Adipocyte (in vitro differentiated cells): Measurements from ENCODE around the gene TMEM134.

Source experiments
- DNase-seq: peaks from one replicate; pipeline ENCODE4 v3.0.0-alpha.2; 2015; ENCODE audit warnings: low read depth
- H3K27me3 ChIP-seq: replicated peaks from 2 replicates; pipeline ENCODE4 v1.7.0; 2013; ENCODE audit warnings: mild to moderate bottlenecking, low read length, moderate library complexity; ENCODE audit not compliant: control insufficient read depth, insufficient read depth
- H3K36me3 ChIP-seq: 2 replicates; pipeline ENCODE4 v1.7.0; 2013; ENCODE audit warnings: low read length, mild to moderate bottlenecking, moderate library complexity; ENCODE audit not compliant: control insufficient read depth, insufficient read depth, severe bottlenecking
- H3K4me1 ChIP-seq: 2 replicates; pipeline ENCODE4 v1.7.0; 2013; ENCODE audit warnings: mild to moderate bottlenecking, low read length, moderate library complexity; ENCODE audit not compliant: control insufficient read depth, insufficient read depth
- H3K4me3 ChIP-seq: 2 replicates; pipeline ENCODE4 v1.7.0; 2013; ENCODE audit warnings: mild to moderate bottlenecking, low read length, moderate library complexity
- H3K9ac ChIP-seq: 2 replicates; pipeline ENCODE4 v1.7.0; 2013; ENCODE audit warnings: mild to moderate bottlenecking, low read length, moderate library complexity
- H3K9me3 ChIP-seq: 2 replicates; pipeline ENCODE4 v1.7.0; 2013; ENCODE audit warnings: mild to moderate bottlenecking, low read length, moderate library complexity; ENCODE audit not compliant: control insufficient read depth

TMEM134 gene

GRCh38 chr11:67498544-67498972 is 29.5 kb upstream of the TMEM134 start:
- no peak overlapping the region for H3K4me3 ChIP-seq
- H3K27me3 ChIP-seq = no peaks in the 10 kb centered on the region
- H3K9me3 ChIP-seq = no peaks in the 10 kb centered on the region
- H3K9ac ChIP-seq = no peak overlapping the region
- DNase-seq = no peak
- peaks cover 3% of the 10 kb centered on the region for H3K4me1 ChIP-seq
- peaks cover 7% of the 10 kb centered on the region for H3K36me3 ChIP-seq

GRCh38 chr11:67497656-67498291 is 28.7 kb upstream of the TMEM134 start:
- DNase-seq = no peak
- H3K27me3 ChIP-seq = no peaks in the 10 kb centered on the region
- H3K4me3 ChIP-seq = no peak overlapping the region
- peaks cover 11% of the 10 kb centered on the region for H3K36me3 ChIP-seq
- H3K9me3 ChIP-seq = no peaks in the 10 kb centered on the region
- peaks cover 3% of the 10 kb centered on the region for H3K4me1 ChIP-seq
- no peak overlapping the region for H3K9ac ChIP-seq

GRCh38 chr11:67496113-67496512 is 27.1 kb upstream of the TMEM134 start:
- peaks cover 2% of the 10 kb centered on the region for H3K4me1 ChIP-seq
- H3K9me3 ChIP-seq = no peaks in the 10 kb centered on the region
- peaks cover 16% of the 10 kb centered on the region for H3K36me3 ChIP-seq
- DNase-seq = no peak
- H3K4me3 ChIP-seq = no peak overlapping the region
- H3K9ac ChIP-seq = no peak overlapping the region
- no peaks in the 10 kb centered on the region for H3K27me3 ChIP-seq

GRCh38 chr11:67495234-67496005 is 26.4 kb upstream of the TMEM134 start:
- Histone ChIP-seq H3K9me3 (no peaks in the 10 kb centered on the region), H3K4me3 (no peak overlapping the region), H3K9ac (no peak overlapping the region), H3K27me3 (no peaks in the 10 kb centered on the region), H3K36me3 (peaks cover 18% of the 10 kb centered on the region), H3K4me1 (peaks cover 2% of the 10 kb centered on the region)
- DNase-seq = no peak

GRCh38 chr11:67494371-67495233 is 25.6 kb upstream of the TMEM134 start:
- H3K36me3 ChIP-seq = peaks cover 23% of the 10 kb centered on the region
- no peak overlapping the region for H3K9ac ChIP-seq
- H3K4me3 ChIP-seq = no peak overlapping the region
- no peaks in the 10 kb centered on the region for H3K9me3 ChIP-seq
- H3K27me3 ChIP-seq = no peaks in the 10 kb centered on the region
- H3K4me1 ChIP-seq = peaks cover 3% of the 10 kb centered on the region
- no peak for DNase-seq

- Histone ChIP-seq H3K9ac (no peak overlapping the region), H3K4me1 (peaks cover 3% of the 10 kb centered on the region), H3K36me3 (peaks cover 27% of the 10 kb centered on the region), H3K9me3 (no peaks in the 10 kb centered on the region), H3K27me3 (no peaks in the 10 kb centered on the region), H3K4me3 (no peak overlapping the region)
- no peak for DNase-seq
Measured at GRCh38 chr11:67493548-67494370, 24.7 kb upstream of the TMEM134 start.

- no peak for DNase-seq
Measured at GRCh38 chr11:67492801-67493547, 23.9 kb upstream of the TMEM134 start.

GRCh38 chr11:67492069-67492727 is 23.1 kb upstream of the TMEM134 start:
- no peak for DNase-seq
- no peaks in the 10 kb centered on the region for H3K27me3 ChIP-seq
- H3K4me1 ChIP-seq = peaks cover 3% of the 10 kb centered on the region
- H3K9me3 ChIP-seq = no peaks in the 10 kb centered on the region
- no peak overlapping the region for H3K9ac ChIP-seq
- no peak overlapping the region for H3K4me3 ChIP-seq
- H3K36me3 ChIP-seq = peaks cover 31% of the 10 kb centered on the region

More at GRCh38 chr11:67492801-67493547, 23.9 kb upstream of the TMEM134 start:
- no peaks in the 10 kb centered on the region for H3K27me3 ChIP-seq
- H3K4me3 ChIP-seq = no peak overlapping the region
- no peak overlapping the region for H3K9ac ChIP-seq
- peaks cover 3% of the 10 kb centered on the region for H3K4me1 ChIP-seq
- peaks cover 30% of the 10 kb centered on the region for H3K36me3 ChIP-seq
- H3K9me3 ChIP-seq = no peaks in the 10 kb centered on the region

GRCh38 chr11:67491276-67492068 is 22.4 kb upstream of the TMEM134 start:
- Histone ChIP-seq H3K9me3 (no peaks in the 10 kb centered on the region), H3K4me1 (peaks cover 3% of the 10 kb centered on the region), H3K4me3 (no peak overlapping the region), H3K27me3 (no peaks in the 10 kb centered on the region), H3K36me3 (peaks cover 31% of the 10 kb centered on the region), H3K9ac (no peak overlapping the region)
- no peak for DNase-seq
